Endothelial cell of umbilical vein (primary cell): ENCODE measurements around the gene FAM193A. TPM values are rescaled to one million over a fixed set of nuclear protein-coding genes. Genes with fewer than 3 reads are reported as not detected.

Experiments used
- BruUV-seq: library from RNA; stranded (reverse); fragments of 400-500 nt; replicated peaks from 2 replicates; lab custom pipeline; 2021; lab: Mats Ljungman, UMichigan
- CTCF ChIA-PET: fragments of 300-600, 350-600 bp; sonication (Branson Sonifier 250); formaldehyde crosslinking; loops from one replicate; lab custom pipeline; 2021; ENCODE audit warnings: antibody characterized with exemption, inconsistent platforms; lab: Charles Lee
- POLR2A ChIA-PET: fragments of 300-600, 350-600 bp; sonication (Branson Sonifier 250); formaldehyde crosslinking; loops from one replicate; lab custom pipeline; 2021; ENCODE audit warnings: antibody characterized with exemption, inconsistent platforms; lab: Charles Lee
- DNase-seq: peaks from one replicate; pipeline ENCODE4 v3.0.0-alpha.2; 2011; ENCODE audit warnings: low read depth, low spot score
- FAIRE-seq: peaks from 2 replicates; lab custom pipeline; 2011; peaks lifted over from hg19 to GRCh38; lab: Jason Lieb, UNC
- H2AFZ ChIP-seq: 2 replicates; pipeline ENCODE4 v1.6.0; 2012; ENCODE audit warnings: low read depth, low read length, control low read depth, inconsistent platforms
- H3K27ac ChIP-seq: 2 replicates; pipeline ENCODE4 v1.5.1; 2011; ENCODE audit warnings: low read depth, mild to moderate bottlenecking, control low read depth, low read length, moderate library complexity; ENCODE audit not compliant: insufficient read depth
- H3K27me3 ChIP-seq, 2 experiments: 2 replicates each; pipeline versions ENCODE4 v1.6.0 to v1.6.1; 2011; ENCODE audit warnings: low read length in 2 of 2, mixed read lengths in 1 of 2; ENCODE audit not compliant: control insufficient read depth in 2 of 2, insufficient read depth in 2 of 2
- H3K36me3 ChIP-seq, 2 experiments: 2 replicates in 1 of 2; 3 replicates in 1 of 2; pipeline ENCODE4 v1.5.1; 2011; ENCODE audit warnings: low read length in 2 of 2, mild to moderate bottlenecking in 1 of 2, moderate library complexity in 1 of 2; ENCODE audit not compliant: control insufficient read depth in 2 of 2, insufficient read depth in 2 of 2; ENCODE audit errors: extremely low read depth in 1 of 2
- H3K4me1 ChIP-seq: 3 replicates; pipeline ENCODE4 v1.5.1; 2011; ENCODE audit warnings: mild to moderate bottlenecking, low read length; ENCODE audit not compliant: control insufficient read depth, insufficient read depth; ENCODE audit errors: extremely low read depth
- H3K4me2 ChIP-seq: 2 replicates; pipeline ENCODE4 v1.6.1; 2011; ENCODE audit warnings: low read length, control low read depth, mixed read lengths; ENCODE audit not compliant: insufficient read depth
- H3K4me3 ChIP-seq, 3 experiments: fragments of 200-600 bp in 1 of 3; sonication (generic), shearing (Covaris generic) in 1 of 3; replicated peaks in 1 of 3; 2 replicates each; pipeline ENCODE4 v1.5.1; 2011 to 2016; ENCODE audit warnings: control low read depth in 3 of 3, low read length in 3 of 3, mild to moderate bottlenecking in 2 of 3, inconsistent platforms in 1 of 3, low read depth in 1 of 3, moderate library complexity in 1 of 3; ENCODE audit not compliant: insufficient read depth in 1 of 3
- H3K79me2 ChIP-seq: 2 replicates; pipeline ENCODE4 v1.6.0; 2012; ENCODE audit warnings: low read length, inconsistent platforms; ENCODE audit not compliant: control insufficient read depth, insufficient read depth
- H3K9ac ChIP-seq: replicated peaks from 2 replicates; pipeline ENCODE3; 2011; ENCODE audit warnings: low read length, control low read depth; ENCODE audit not compliant: insufficient read depth; ENCODE audit errors: extremely low read depth
- H3K9me1 ChIP-seq: replicated peaks from 3 replicates; pipeline ENCODE4 v1.6.0; 2011; ENCODE audit warnings: mild to moderate bottlenecking, low read length; ENCODE audit not compliant: control insufficient read depth, insufficient read depth; ENCODE audit errors: extremely low read depth
- H3K9me3 ChIP-seq: replicated peaks from 2 replicates; pipeline ENCODE4 v1.5.1; 2012; ENCODE audit warnings: low read length, inconsistent platforms; ENCODE audit not compliant: control insufficient read depth, insufficient read depth
- H4K20me1 ChIP-seq: replicated peaks from 2 replicates; pipeline ENCODE3; 2011; ENCODE audit warnings: mild to moderate bottlenecking, low read length; ENCODE audit not compliant: control insufficient read depth, insufficient read depth; ENCODE audit errors: extremely low read depth
- CTCF ChIP-seq, 2 donors: IDR thresholded peaks; 1 replicate in 1 of 2; 2 replicates in 1 of 2; pipeline ENCODE4 v1.5.1; 2011; ENCODE audit warnings: low read length in 2 of 2, mild to moderate bottlenecking in 2 of 2, moderate library complexity in 2 of 2, control low read depth in 1 of 2, inconsistent platforms in 1 of 2, low read depth in 1 of 2; ENCODE audit not compliant: insufficient read depth in 1 of 2; ENCODE audit errors: extremely low read depth in 1 of 2
- EZH2 ChIP-seq: IDR thresholded peaks from 2 replicates; pipeline ENCODE4 v1.6.1; 2012; ENCODE audit warnings: borderline replicate concordance, low read depth, mild to moderate bottlenecking, moderate library complexity, low read length, inconsistent platforms; ENCODE audit not compliant: severe bottlenecking
- FOS ChIP-seq: IDR thresholded peaks from 2 replicates; pipeline ENCODE4 v1.6.1; 2011; ENCODE audit warnings: mild to moderate bottlenecking, low read length, moderate library complexity, borderline replicate concordance; ENCODE audit not compliant: insufficient read depth
- GATA2 ChIP-seq: IDR thresholded peaks from 2 replicates; pipeline ENCODE4 v1.7.0; 2011; ENCODE audit warnings: low read depth, mild to moderate bottlenecking, moderate library complexity, mixed read lengths, low read length; ENCODE audit not compliant: insufficient read length, insufficient read depth
- JUN ChIP-seq: IDR thresholded peaks from 2 replicates; pipeline ENCODE4 v1.6.1; 2011; ENCODE audit warnings: borderline replicate concordance, low read depth; ENCODE audit not compliant: insufficient read length, insufficient read depth
- MAX ChIP-seq: IDR thresholded peaks from 2 replicates; pipeline ENCODE4 v1.6.1; 2011; ENCODE audit not compliant: insufficient read depth, insufficient read length
- MYC ChIP-seq: IDR thresholded peaks from one replicate; pipeline ENCODE4 v1.6.1; 2011; ENCODE audit warnings: mild to moderate bottlenecking, low read depth, low read length
- POLR2A ChIP-seq: IDR thresholded peaks from 2 replicates; pipeline ENCODE4 v1.6.1; 2012; ENCODE audit warnings: low read depth, mild to moderate bottlenecking, control low read depth, low read length
- POLR2AphosphoS5 ChIP-seq: IDR thresholded peaks from 2 replicates; pipeline ENCODE4 v1.6.1; 2012; ENCODE audit warnings: low read depth, mild to moderate bottlenecking, control low read depth, low read length, moderate library complexity; ENCODE audit not compliant: insufficient read depth
- dilution Hi-C: fragments of 300-500 bp; cut with MboI; formaldehyde crosslinking; loops from one replicate; pipeline ENCODE4 v1.15.0; 2019; ENCODE audit warnings: low sequenced_read_pairs; ENCODE audit not compliant: extremely low pct_ligation_motif_present
- intact Hi-C: fragments of 100-400 bp; cut with micrococcal nuclease; formaldehyde crosslinking; loops from one replicate; pipeline ENCODE4 v1.10.0; 2022
- polyA plus RNA-seq, 4 experiments: library from polyadenylated mRNA; depleted of rRNA in 3 of 4; stranded (reverse) in 3 of 4; unstranded in 1 of 4; fragments of >200 nt; gene quantifications; 2 replicates each; pipeline versions ENCODE4 v1.2.1 to v1.2.3, GENCODE V29; 2011 to 2012; ENCODE audit warnings: missing spikeins in 1 of 4
- total RNA-seq: library from RNA; stranded (reverse); gene quantifications from 2 replicates; pipeline ENCODE4 v1.2.3, GENCODE V29; 2021

Gene FAM193A
- total and polyA plus RNA-seq, 2 donors (not counting 3 experiments of a cell fraction or from before 2014, with no cell fraction given) = 12.3 to 32.1 TPM

GRCh38 chr4:2662598-2662997 is 126.2 kb downstream of the FAM193A start:
- no peak for DNase-seq
- Histone ChIP-seq H3K9me3 (no peaks in the 10 kb centered on the region), H4K20me1 (no peaks in the 10 kb centered on the region), H3K4me2 (no peak overlapping the region), H3K4me1 (no peaks in the 10 kb centered on the region), H2AFZ (no peak overlapping the region), H3K9me1 (no peaks in the 10 kb centered on the region), H3K79me2 (peaks cover 10% of the 10 kb centered on the region), H3K4me3 (no peak overlapping the region), H3K36me3 (peaks cover 11 to 29% of the 10 kb centered on the region in 2 experiments), H3K27ac (no peak overlapping the region), H3K27me3 (no peaks in the 10 kb centered on the region), H3K9ac (no peak overlapping the region)
- TF ChIP-seq POLR2A = no peak
- no peak for TF ChIP-seq MAX
- TF ChIP-seq MYC = no peak
- TF ChIP-seq FOS = no peak
- TF ChIP-seq CTCF (IDR thresholded peaks at IDR 0.05; ENCODE audit: extremely low read depth in 1 of 2, insufficient read depth in 1 of 2, low read depth in 1 of 2, low read length in 2 of 2) = no peak
- no peak for TF ChIP-seq POLR2AphosphoS5
- TF ChIP-seq JUN = no peak
- TF ChIP-seq GATA2 = no peak
- TF ChIP-seq EZH2 = no peak
- dilution Hi-C loops = no loop called here
- intact Hi-C loops = no loop called here
- ChIA-PET CTCF (no interaction called here), POLR2A (no interaction called here)
- no peak for FAIRE-seq
- no TSS peak for BruUV-seq
